Measurements from ENCODE around the gene LCN15.

DNA sequence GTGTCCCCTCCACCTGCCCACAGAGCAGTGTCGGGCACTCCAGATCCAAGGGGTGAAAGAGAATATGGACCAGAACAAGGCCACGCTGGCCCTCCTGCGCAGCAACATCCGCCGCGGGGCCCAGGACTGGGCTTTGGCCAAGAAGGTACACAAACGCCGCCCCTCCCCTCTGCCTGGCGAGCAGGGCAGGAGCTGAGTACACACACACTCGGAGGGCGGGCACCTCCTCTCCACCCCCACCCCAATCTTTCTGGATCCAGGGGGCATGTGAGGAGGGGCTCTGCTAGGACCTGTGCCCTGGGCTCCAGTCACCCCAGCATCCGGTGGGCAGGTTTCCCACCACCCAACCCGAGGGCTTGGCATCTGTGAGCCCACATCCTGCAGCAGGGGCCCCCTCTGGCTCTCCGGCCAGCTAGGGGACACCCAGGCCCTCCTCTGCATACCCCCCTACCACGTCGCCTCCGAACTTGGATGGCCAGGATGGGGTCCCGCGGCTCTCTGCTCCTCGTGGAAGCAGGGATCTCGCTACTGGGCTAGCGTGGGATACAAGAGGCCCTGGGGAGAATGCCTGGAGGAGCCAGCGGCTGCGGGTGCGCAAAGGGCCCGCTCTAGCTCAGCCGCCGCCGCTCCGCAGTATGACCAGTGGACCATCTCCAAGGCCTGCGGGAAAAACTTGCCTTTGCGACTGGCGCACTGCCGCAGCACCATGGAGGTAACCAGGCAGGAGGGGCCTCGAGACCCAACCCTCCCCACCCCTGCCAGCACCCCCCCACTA lies 34.9 kb upstream of the LCN15 start:
- TF ChIP-seq, protein P1, sequence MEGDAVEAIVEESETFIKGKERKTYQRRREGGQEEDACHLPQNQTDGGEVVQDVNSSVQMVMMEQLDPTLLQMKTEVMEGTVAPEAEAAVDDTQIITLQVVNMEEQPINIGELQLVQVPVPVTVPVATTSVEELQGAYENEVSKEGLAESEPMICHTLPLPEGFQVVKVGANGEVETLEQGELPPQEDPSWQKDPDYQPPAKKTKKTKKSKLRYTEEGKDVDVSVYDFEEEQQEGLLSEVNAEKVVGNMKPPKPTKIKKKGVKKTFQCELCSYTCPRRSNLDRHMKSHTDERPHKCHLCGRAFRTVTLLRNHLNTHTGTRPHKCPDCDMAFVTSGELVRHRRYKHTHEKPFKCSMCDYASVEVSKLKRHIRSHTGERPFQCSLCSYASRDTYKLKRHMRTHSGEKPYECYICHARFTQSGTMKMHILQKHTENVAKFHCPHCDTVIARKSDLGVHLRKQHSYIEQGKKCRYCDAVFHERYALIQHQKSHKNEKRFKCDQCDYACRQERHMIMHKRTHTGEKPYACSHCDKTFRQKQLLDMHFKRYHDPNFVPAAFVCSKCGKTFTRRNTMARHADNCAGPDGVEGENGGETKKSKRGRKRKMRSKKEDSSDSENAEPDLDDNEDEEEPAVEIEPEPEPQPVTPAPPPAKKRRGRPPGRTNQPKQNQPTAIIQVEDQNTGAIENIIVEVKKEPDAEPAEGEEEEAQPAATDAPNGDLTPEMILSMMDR (IDR thresholded peaks at IDR 0.05), result no peak
- TF ChIP-seq POLR2A (IDR thresholded peaks at IDR 0.05), result no peak
- TF ChIP-seq EP300 (IDR thresholded peaks at IDR 0.05), result no peak

Measured in tibial nerve (tissue), 4 donors.